Upper lobe of left lung (tissue), 6 donors: ENCODE data around the gene TMEM273. TPM values are rescaled to one million over a fixed set of nuclear protein-coding genes. Genes with fewer than 3 reads are reported as not detected.

ENCODE experiments used
- ATAC-seq, 2 donors: fragments of 200-7000 bp; cut with Tn5 transposase; one replicate each; pipeline ENCODE4 v1.9.1; 2022; ENCODE audit warnings: mild to moderate bottlenecking in 2 of 2, moderate library complexity in 2 of 2; ENCODE audit not compliant: low FRiP score in 2 of 2
- DNase-seq, 2 donors: peaks; one replicate each; pipeline ENCODE4 v3.0.0-alpha.2; 2019 to 2020
- H3K27ac ChIP-seq, 4 donors: fragments of 200-600 bp; sonication (generic); one replicate each; pipeline ENCODE4 v1.5.1; 2016 to 2019
- H3K27me3 ChIP-seq, 4 donors: fragments of 200-600 bp; sonication (generic); one replicate each; pipeline ENCODE4 v1.5.1; 2017 to 2019
- H3K36me3 ChIP-seq, 4 donors: fragments of 200-600 bp; sonication (generic); one replicate each; pipeline ENCODE4 v1.5.1; 2016 to 2019
- H3K4me1 ChIP-seq, 4 donors: fragments of 200-600 bp; sonication (generic); one replicate each; pipeline ENCODE4 v1.5.1; 2018 to 2019
- H3K4me3 ChIP-seq, 4 donors: fragments of 200-600 bp; sonication (generic); one replicate each; pipeline ENCODE4 v1.5.1; 2017 to 2019; ENCODE audit warnings: mild to moderate bottlenecking in 2 of 4, moderate library complexity in 1 of 4
- H3K9me3 ChIP-seq, 4 donors: fragments of 200-600 bp; sonication (generic); one replicate each; pipeline ENCODE4 v1.5.1; 2018 to 2019
- EP300 ChIP-seq, 4 donors: sonication (generic); formaldehyde crosslinking; IDR thresholded peaks; one replicate each; pipeline ENCODE4 v1.5.1; 2017; ENCODE audit warnings: antibody characterized with exemption in 4 of 4, control low read depth in 2 of 4
- POLR2A ChIP-seq, 4 donors: fragments of 450-650 bp; IDR thresholded peaks; one replicate each; pipeline ENCODE4 v1.5.1; 2016 to 2017; ENCODE audit warnings: antibody characterized with exemption in 4 of 4, mild to moderate bottlenecking in 2 of 4
- POLR2AphosphoS5 ChIP-seq, 2 donors: sonication (generic); formaldehyde crosslinking; IDR thresholded peaks; one replicate each; pipeline ENCODE4 v1.5.1; 2017; ENCODE audit warnings: antibody characterized with exemption in 2 of 2
- WGBS, 2 donors: methylation state at CpG; one replicate each; pipeline ENCODE4 v1.1.5; 2017 to 2018; 5-methylcytosine and 5-hydroxymethylcytosine counted together
- total RNA-seq, 6 donors: library from RNA; depleted of rRNA in 4 of 6; stranded (reverse); fragments of >200 nt in 4 of 6; gene quantifications; one replicate each; pipeline versions ENCODE4 v1.1.0 to v1.2.1, GENCODE V29; 2016 to 2021
- TF ChIP-seq, protein P1 (sequence below), 6 experiments: fragments of 450-650 bp in 4 of 6; fragments of 200-600 bp in 2 of 6; sonication (generic) in 2 of 6; IDR thresholded peaks; one replicate each; pipeline ENCODE4 v1.5.1; 2016 to 2019; ENCODE audit warnings: antibody characterized with exemption in 6 of 6
- donor health status: DM: no; HTN: no; CAD: no; lungs with moderate emphysema.
- donor health status: DM: no; HTN: yes; CAD: no; lungs with severe emphysema.

The TMEM273 gene
- total RNA-seq, 6 donors from 2014 or later, result 12.3 to 52.3 (median 30.7) TPM

DNA sequence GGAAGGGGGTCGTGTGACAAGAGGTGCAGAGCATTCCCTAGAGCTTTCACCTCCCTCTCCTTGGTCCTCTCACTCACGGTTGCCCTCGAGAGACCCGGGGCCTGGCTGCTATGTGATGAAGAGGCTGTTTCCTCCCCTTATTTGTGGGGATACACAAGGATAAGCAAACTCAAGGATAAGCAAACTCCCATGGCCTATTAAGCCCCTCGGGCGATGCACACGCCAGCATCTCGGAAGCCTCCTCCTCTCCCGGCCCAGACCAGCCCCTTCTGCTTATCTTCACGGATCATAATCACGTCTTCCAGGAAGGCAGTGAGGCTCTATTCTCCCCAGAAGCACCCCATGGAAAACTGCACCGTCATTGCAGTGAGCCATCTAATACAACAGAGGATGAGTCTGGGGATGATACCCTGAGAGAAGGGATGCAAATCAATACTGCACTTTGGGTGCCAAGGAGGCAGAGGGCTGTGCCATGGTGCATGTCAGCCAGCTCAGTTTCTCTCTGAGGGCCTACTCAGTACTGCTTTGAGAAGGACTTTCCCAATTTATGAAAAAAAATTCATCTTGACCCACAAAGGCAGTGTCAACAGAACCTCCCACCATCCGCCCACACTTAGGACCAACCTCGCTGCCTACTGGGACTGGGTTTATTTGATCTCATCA lies 22.2 kb downstream of the TMEM273 start:
- TF ChIP-seq, protein P1, sequence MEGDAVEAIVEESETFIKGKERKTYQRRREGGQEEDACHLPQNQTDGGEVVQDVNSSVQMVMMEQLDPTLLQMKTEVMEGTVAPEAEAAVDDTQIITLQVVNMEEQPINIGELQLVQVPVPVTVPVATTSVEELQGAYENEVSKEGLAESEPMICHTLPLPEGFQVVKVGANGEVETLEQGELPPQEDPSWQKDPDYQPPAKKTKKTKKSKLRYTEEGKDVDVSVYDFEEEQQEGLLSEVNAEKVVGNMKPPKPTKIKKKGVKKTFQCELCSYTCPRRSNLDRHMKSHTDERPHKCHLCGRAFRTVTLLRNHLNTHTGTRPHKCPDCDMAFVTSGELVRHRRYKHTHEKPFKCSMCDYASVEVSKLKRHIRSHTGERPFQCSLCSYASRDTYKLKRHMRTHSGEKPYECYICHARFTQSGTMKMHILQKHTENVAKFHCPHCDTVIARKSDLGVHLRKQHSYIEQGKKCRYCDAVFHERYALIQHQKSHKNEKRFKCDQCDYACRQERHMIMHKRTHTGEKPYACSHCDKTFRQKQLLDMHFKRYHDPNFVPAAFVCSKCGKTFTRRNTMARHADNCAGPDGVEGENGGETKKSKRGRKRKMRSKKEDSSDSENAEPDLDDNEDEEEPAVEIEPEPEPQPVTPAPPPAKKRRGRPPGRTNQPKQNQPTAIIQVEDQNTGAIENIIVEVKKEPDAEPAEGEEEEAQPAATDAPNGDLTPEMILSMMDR (IDR thresholded peaks at IDR 0.05), result no peak
- TF ChIP-seq EP300 (IDR thresholded peaks at IDR 0.05), result no peak
- no peak for TF ChIP-seq POLR2A (IDR thresholded peaks at IDR 0.05)
- TF ChIP-seq POLR2AphosphoS5 (IDR thresholded peaks at IDR 0.05), result no peak
- H3K4me3 ChIP-seq, result no peak overlapping the region
- DNase-seq (no peak), ATAC-seq (no peak)
- no peak overlapping the region for H3K27ac ChIP-seq
- H3K4me1 ChIP-seq, result peaks cover 0 to 4% (median 0%) of the 10 kb centered on the region in 4 donors
- H3K36me3 ChIP-seq, result peaks cover 0 to 25% (median 2%) of the 10 kb centered on the region in 4 donors
- WGBS, 2 donors, result 86 to 87% methylated on average over 12 to 14 of the region's 14 CpGs
- no peaks in the 10 kb centered on the region for H3K27me3 ChIP-seq
- H3K9me3 ChIP-seq, result no peaks in the 10 kb centered on the region

DNA sequence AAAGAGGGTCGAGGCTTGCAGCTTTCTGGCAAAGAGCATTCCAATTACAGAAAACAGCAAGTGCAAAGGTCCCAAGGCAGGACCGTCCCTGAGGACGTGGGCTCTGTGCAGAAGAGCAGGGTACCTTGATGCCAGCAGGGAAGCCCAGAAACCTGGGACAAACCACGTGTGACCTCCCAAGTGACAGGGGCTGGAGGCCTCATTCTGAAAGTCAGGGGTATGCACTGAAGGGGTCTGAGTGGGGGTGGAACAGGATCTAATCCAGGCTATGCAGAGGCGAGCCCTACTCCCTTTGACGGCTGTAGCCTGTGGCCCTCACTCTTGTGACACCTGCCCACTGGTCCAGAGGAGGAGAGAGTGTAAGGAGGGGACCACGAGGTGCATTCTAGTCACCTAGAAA lies 22.9 kb downstream of the TMEM273 start:
- no peak overlapping the region for H3K27ac ChIP-seq
- H3K4me3 ChIP-seq, result no peak overlapping the region
- H3K36me3 ChIP-seq, result peaks cover 0 to 25% (median 2%) of the 10 kb centered on the region in 4 donors
- no peaks in the 10 kb centered on the region for H3K9me3 ChIP-seq
- TF ChIP-seq POLR2AphosphoS5 (IDR thresholded peaks at IDR 0.05) (no peak), EP300 (IDR thresholded peaks at IDR 0.05) (no peak), POLR2A (IDR thresholded peaks at IDR 0.05) (no peak)
- TF ChIP-seq, protein P1 (IDR thresholded peaks at IDR 0.05), result no peak
- DNase-seq (no peak), ATAC-seq (no peak)
- peaks cover 0 to 4% (median 0%) of the 10 kb centered on the region in 4 donors for H3K4me1 ChIP-seq
- H3K27me3 ChIP-seq, result no peaks in the 10 kb centered on the region
- WGBS, 2 donors, result 83 to 86% methylated on average over 7 of the region's 7 CpGs

DNA sequence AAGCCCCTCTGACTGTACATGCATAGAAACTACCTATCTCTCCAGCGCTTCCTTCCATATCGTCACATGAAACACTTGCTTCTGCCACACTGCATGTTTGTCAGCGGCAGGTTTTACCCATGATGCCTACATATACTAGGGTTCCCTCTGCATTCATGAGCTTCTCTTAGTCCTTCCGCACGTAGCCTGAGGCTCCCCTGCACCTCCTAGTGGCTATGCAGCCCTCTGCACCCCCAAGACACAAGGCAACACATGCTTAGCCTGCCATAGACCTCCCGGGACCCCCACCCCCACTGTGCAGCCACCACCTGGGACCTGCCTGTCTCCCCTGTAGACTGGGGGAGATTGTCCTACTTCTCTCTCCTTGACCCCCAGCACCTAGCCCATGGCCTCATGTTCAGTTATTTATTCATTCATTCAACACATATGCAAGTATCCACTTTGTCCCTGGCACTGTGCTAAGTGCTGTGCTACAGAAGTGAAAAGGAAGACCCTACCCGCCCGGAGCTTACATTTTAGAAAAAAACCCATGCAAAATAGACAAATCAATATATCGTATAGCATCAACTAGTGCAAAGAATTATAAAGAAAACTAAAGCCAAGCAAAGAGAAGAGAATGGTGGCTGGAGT lies 23.5 kb downstream of the TMEM273 start:
- no peaks in the 10 kb centered on the region for H3K9me3 ChIP-seq
- peaks cover 0 to 4% (median 0%) of the 10 kb centered on the region in 4 donors for H3K4me1 ChIP-seq
- H3K27ac ChIP-seq, result no peak overlapping the region
- no peak for DNase-seq
- peaks cover 0 to 25% (median 2%) of the 10 kb centered on the region in 4 donors for H3K36me3 ChIP-seq
- no peaks in the 10 kb centered on the region for H3K27me3 ChIP-seq
- 61 to 72% methylated on average over 9 of the region's 9 CpGs for WGBS, 2 donors
- TF ChIP-seq POLR2AphosphoS5 (IDR thresholded peaks at IDR 0.05) (no peak), EP300 (IDR thresholded peaks at IDR 0.05) (no peak), POLR2A (IDR thresholded peaks at IDR 0.05) (no peak)
- TF ChIP-seq, protein P1 (IDR thresholded peaks at IDR 0.05), result peak; percentile 50 to 75 (median 57)
- no peak overlapping the region for H3K4me3 ChIP-seq
- peak in 1 of 2 donors; percentile 61 for ATAC-seq

DNA sequence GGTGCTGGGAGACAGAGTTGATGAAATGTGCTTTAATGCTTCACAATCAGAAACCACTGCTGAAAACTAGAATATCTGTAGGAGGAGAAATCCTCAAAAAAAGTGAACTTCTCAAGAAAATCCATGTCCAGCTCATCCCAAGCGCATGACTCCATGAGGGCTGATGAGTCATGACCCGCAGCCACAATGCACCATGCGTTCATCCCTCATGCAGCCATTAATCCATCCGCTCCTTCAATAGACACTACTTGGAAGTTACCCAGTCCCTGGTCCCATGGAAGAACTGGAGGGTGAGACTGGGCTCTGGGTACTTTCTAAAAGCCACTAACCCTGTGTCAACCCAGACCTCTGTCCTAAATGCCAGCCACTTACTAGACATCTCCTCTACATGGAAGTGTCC lies 24.4 kb downstream of the TMEM273 start:
- Histone ChIP-seq H3K27me3 (no peaks in the 10 kb centered on the region), H3K27ac (no peak overlapping the region), H3K4me3 (no peak overlapping the region), H3K36me3 (peaks cover 0 to 25% (median 2%) of the 10 kb centered on the region in 4 donors), H3K4me1 (no peaks in the 10 kb centered on the region), H3K9me3 (no peaks in the 10 kb centered on the region)
- no peak for TF ChIP-seq POLR2A (IDR thresholded peaks at IDR 0.05)
- TF ChIP-seq EP300 (IDR thresholded peaks at IDR 0.05), result no peak
- TF ChIP-seq, protein P1 (IDR thresholded peaks at IDR 0.05), result no peak
- TF ChIP-seq POLR2AphosphoS5 (IDR thresholded peaks at IDR 0.05), result no peak
- 94 to 95% methylated on average over 4 of the region's 4 CpGs for WGBS, 2 donors
- DNase-seq (no peak), ATAC-seq (peak in 1 of 2 donors; percentile 30)
